KMS-11 (cell line): ENCODE measurements around the gene NOLC1.

Experiments
- H2AFZ ChIP-seq: fragments of 200-600 bp; sonication (generic); 2 replicates; pipeline ENCODE4 v1.6.1; 2016; ENCODE audit warnings: antibody characterized with exemption, mixed run types, low read depth
- H3K27ac ChIP-seq: fragments of 200-600 bp; sonication (generic); 2 replicates; pipeline ENCODE4 v1.6.1; 2016; ENCODE audit warnings: mild to moderate bottlenecking, mixed run types
- H3K27me3 ChIP-seq: fragments of 200-600 bp; sonication (generic); 2 replicates; pipeline ENCODE4 v1.6.1; 2017; ENCODE audit warnings: mild to moderate bottlenecking, low read depth, mixed run types, moderate library complexity; ENCODE audit not compliant: insufficient read depth
- H3K36me3 ChIP-seq: fragments of 200-600 bp; sonication (generic); 2 replicates; pipeline ENCODE4 v1.6.1; 2017; ENCODE audit warnings: mild to moderate bottlenecking, mixed run types; ENCODE audit not compliant: insufficient read depth
- H3K4me1 ChIP-seq: fragments of 200-600 bp; sonication (generic); 2 replicates; pipeline ENCODE4 v1.6.1; 2016; ENCODE audit warnings: mild to moderate bottlenecking, low read depth, mixed run types; ENCODE audit not compliant: poor library complexity, severe bottlenecking
- H3K4me2 ChIP-seq: fragments of 200-600 bp; sonication (generic); 2 replicates; pipeline ENCODE4 v1.7.0; 2016; ENCODE audit warnings: mild to moderate bottlenecking, mixed run types
- H3K4me3 ChIP-seq: fragments of 200-600 bp; sonication (generic); IDR thresholded peaks from 2 replicates; pipeline ENCODE4 v1.6.1; 2017; ENCODE audit warnings: low read depth, low read length, mixed read lengths; ENCODE audit not compliant: insufficient read depth
- H3K79me2 ChIP-seq: fragments of 200-600 bp; sonication (generic); 2 replicates; pipeline ENCODE4 v1.6.1; 2016; ENCODE audit warnings: low read depth, mixed run types; ENCODE audit not compliant: insufficient read depth
- H3K9ac ChIP-seq: fragments of 200-600 bp; sonication (generic); 2 replicates; pipeline ENCODE4 v1.6.1; 2016; ENCODE audit warnings: mild to moderate bottlenecking, mixed run types
- H4K20me1 ChIP-seq: fragments of 200-600 bp; sonication (generic); 2 replicates; pipeline ENCODE4 v1.6.1; 2016; ENCODE audit warnings: mild to moderate bottlenecking, mixed run types; ENCODE audit not compliant: insufficient read depth
- CTCF ChIP-seq: fragments of 200-600 bp; sonication (generic); conservative IDR thresholded peaks from 2 replicates; pipeline ENCODE4 v1.6.1; 2017; ENCODE audit warnings: low read depth, mild to moderate bottlenecking, antibody characterized with exemption, low read length, moderate library complexity, mixed read lengths

The NOLC1 gene

DNA sequence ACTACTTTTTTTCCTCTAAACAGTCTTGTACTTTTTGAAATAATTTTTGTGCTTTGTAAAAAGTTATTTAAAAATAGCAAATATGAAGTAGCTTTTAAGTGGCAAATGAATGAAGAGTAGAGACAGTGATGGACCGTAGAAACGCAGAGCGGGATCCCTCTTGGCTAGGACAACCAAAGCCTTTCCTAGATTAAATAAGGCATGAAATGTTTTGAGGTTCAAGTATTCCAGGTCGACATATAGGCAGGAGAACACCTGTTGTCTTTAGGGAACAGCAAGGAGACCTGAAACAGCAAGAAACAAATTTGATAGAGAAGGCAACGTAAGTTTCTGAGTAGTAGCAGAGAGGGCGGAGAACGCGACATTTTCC lies 20.0 kb upstream of the NOLC1 start:
- no peaks in the 10 kb centered on the region for H3K27me3 ChIP-seq
- H2AFZ ChIP-seq = peak overlapping the region; percentile 70
- 0 out of 2 replicates have a peak, but pooled peaks cover 7% of the 10 kb centered on the region for H3K36me3 ChIP-seq
- peaks cover 34% of the 10 kb centered on the region for H3K4me1 ChIP-seq
- peaks cover 43% of the 10 kb centered on the region for H3K79me2 ChIP-seq
- H3K4me3 ChIP-seq = no peak overlapping the region
- TF ChIP-seq CTCF = no peak
- peak overlapping the region; percentile 26; the same call in 1 of the 2 replicates for H3K27ac ChIP-seq
- peaks cover 30% of the 10 kb centered on the region for H4K20me1 ChIP-seq
- H3K4me2 ChIP-seq = peak overlapping the region; percentile 40; the same call in 1 of the 2 replicates
- no peak overlapping the region; the same call in 1 of the 2 replicates for H3K9ac ChIP-seq

DNA sequence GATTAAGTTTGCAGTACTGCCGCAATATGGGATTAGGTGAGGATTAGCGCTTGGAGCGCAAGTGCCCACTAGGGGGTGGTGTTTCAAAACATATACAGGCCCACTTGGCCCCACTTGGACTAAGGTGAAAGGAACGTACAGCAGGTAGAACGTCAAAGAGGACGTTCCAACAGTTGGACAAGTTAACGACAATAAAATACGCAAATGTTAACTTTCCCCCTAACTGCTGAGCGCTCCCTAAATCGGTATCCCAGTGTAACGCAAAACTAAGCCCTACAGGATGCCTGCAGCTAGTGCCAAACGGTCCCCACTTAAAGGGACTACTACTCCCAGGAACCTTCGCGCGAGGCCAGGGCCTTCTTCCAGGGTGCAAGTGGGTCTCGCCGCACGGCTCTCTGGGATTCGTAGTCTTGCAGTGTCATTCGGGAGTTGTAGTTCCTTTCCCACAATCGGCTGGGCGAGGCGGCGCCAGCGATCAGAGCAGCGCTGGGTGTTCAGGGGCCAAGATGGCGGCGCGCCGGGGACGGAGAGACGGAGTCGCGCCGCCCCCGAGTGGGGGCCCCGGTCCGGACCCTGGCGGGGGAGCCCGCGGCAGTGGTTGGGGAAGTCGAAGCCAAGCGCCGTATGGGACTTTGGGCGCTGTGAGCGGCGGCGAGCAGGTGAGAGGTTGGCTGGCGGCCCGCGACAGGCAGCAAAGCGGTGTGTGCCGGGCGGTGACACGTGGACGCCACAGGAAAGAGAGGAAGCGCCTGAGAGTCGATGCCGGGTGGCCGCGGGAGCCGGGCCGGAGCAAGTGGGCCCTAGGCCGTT lies 19.4 kb upstream of the NOLC1 start, which contains the start of gene PPRC1:
PPRC1 (plus strand) TSS at position 478 of the 810 bp plus-strand sequence; CDS start at position 507, 29 bp downstream.
- 0 out of 2 replicates have a peak, but pooled peaks cover 9% of the 10 kb centered on the region for H3K36me3 ChIP-seq
- H3K9ac ChIP-seq = peak within 1 kb of the TSS; percentile 99
- peak; percentile 93 for TF ChIP-seq CTCF
- H3K27me3 ChIP-seq = no peaks in the 10 kb centered on the region
- peaks cover 34% of the 10 kb centered on the region for H3K4me1 ChIP-seq
- peak within 1 kb of the TSS; percentile 70 for H2AFZ ChIP-seq
- no peak within 1 kb of the TSS for H3K4me3 ChIP-seq
- peak within 1 kb of the TSS; percentile 87 for H3K4me2 ChIP-seq
- H3K27ac ChIP-seq = peak within 1 kb of the TSS; percentile 93
- H3K79me2 ChIP-seq = peaks cover 49% of the 10 kb centered on the region
- H4K20me1 ChIP-seq = peaks cover 35% of the 10 kb centered on the region

- Histone ChIP-seq H3K79me2 (peaks cover 58% of the 10 kb centered on the region), H4K20me1 (peaks cover 42% of the 10 kb centered on the region), H3K27me3 (no peaks in the 10 kb centered on the region), H3K4me3 (no peak overlapping the region), H3K4me1 (peaks cover 34% of the 10 kb centered on the region), H3K36me3 (0 out of 2 replicates have a peak, but pooled peaks cover 16% of the 10 kb centered on the region), H3K4me2 (peak overlapping the region; percentile 87), H3K27ac (peak overlapping the region; percentile 93), H3K9ac (peak overlapping the region; percentile 99), H2AFZ (peak overlapping the region; percentile 70)
- TF ChIP-seq CTCF = no peak
Measured at GRCh38 chr10:102133373-102134195, 18.6 kb upstream of the NOLC1 start.

DNA sequence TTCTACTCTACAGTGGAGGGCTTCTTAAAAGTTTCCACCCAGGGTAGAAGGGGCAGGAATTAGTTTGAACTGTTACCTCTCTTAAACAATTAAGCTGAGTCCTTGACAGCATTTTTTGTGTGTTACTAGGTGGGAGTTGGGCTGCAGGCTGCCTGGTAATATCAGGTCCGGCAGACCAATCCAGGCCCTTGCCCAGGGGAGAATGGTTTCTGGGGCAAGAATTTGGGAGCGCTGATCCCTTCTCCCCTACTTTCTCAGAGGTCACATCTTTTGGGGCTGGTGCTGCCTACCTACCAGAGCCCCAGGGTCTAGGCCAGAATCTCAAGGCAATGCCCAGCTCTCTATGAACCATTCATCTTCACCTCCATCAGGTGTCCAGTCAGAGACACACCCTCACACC lies 17.8 kb upstream of the NOLC1 start:
- peaks cover 66% of the 10 kb centered on the region for H3K79me2 ChIP-seq
- H2AFZ ChIP-seq = no peak overlapping the region
- H3K9ac ChIP-seq = peak overlapping the region; percentile 99; the same call in 1 of the 2 replicates
- peak overlapping the region; percentile 93; the same call in 1 of the 2 replicates for H3K27ac ChIP-seq
- H4K20me1 ChIP-seq = peaks cover 42% of the 10 kb centered on the region
- peak overlapping the region; percentile 87 for H3K4me2 ChIP-seq
- H3K4me1 ChIP-seq = peaks cover 34% of the 10 kb centered on the region
- no peak for TF ChIP-seq CTCF
- 0 out of 2 replicates have a peak, but pooled peaks cover 23% of the 10 kb centered on the region for H3K36me3 ChIP-seq
- H3K27me3 ChIP-seq = no peaks in the 10 kb centered on the region
- H3K4me3 ChIP-seq = no peak overlapping the region
